ENCODE measurements around the gene STARD5. TPM values are rescaled to one million over a fixed set of nuclear protein-coding genes. Genes with fewer than 3 reads are reported as not detected.

Gene STARD5
- total RNA-seq, 4 donors from 2014 or later: 1.5 to 11.3 (median 8.5) TPM

DNA sequence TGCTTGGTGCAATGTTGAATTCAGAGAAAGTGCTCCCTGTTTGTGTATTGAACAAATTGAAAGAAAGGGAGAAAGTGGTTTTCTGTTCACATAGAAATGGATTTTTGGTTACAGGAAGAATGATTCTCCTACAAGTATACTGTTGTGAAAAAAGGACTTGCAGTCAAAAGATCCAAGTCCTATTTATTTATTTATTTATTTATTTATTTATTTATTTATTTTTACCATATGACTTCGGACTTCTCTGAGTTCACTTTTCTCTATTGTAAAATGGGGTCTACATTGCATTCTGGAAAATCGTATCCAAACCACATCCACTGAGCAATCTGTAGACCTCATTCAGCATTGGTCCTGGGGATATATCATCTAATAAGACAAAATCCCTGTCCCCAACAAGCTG lies 46.1 kb downstream of the STARD5 start:
- intact Hi-C loops (cut with DNase I): no loop called here
- no peaks in the 10 kb centered on the region for H3K27me3 ChIP-seq
- H3K27ac ChIP-seq: no peak overlapping the region
- H3K9me3 ChIP-seq: no peaks in the 10 kb centered on the region
- no peaks in the 10 kb centered on the region for H3K36me3 ChIP-seq
- no peak overlapping the region for H3K4me3 ChIP-seq (replicated peaks in 1 of 3)
- peaks cover 10 to 31% of the 10 kb centered on the region in 2 donors for H3K4me1 ChIP-seq
- DNase-seq: no peak
- TF ChIP-seq CTCF (IDR thresholded peaks at IDR 0.05): no peak
- 97 to 99% methylated on average over 2 of the region's 2 CpGs for WGBS, 2 donors

- WGBS, 2 donors: 97 to 98% methylated on average over 2 of the region's 2 CpGs
- no peak for TF ChIP-seq CTCF (IDR thresholded peaks at IDR 0.05)
- no peak for TF ChIP-seq POLR2A (IDR thresholded peaks at IDR 0.05)
- Histone ChIP-seq H3K9me3 (no peaks in the 10 kb centered on the region), H3K27ac (no peak overlapping the region), H3K27me3 (no peaks in the 10 kb centered on the region), H3K4me3 (replicated peaks in 1 of 3) (no peak overlapping the region), H3K4me1 (peaks cover 10 to 31% of the 10 kb centered on the region in 2 donors), H3K36me3 (no peaks in the 10 kb centered on the region)
- no peak for DNase-seq
- intact Hi-C loops (cut with DNase I): no loop called here
Measured at GRCh38 chr15:81276967-81277366, 47.0 kb downstream of the STARD5 start.

DNA sequence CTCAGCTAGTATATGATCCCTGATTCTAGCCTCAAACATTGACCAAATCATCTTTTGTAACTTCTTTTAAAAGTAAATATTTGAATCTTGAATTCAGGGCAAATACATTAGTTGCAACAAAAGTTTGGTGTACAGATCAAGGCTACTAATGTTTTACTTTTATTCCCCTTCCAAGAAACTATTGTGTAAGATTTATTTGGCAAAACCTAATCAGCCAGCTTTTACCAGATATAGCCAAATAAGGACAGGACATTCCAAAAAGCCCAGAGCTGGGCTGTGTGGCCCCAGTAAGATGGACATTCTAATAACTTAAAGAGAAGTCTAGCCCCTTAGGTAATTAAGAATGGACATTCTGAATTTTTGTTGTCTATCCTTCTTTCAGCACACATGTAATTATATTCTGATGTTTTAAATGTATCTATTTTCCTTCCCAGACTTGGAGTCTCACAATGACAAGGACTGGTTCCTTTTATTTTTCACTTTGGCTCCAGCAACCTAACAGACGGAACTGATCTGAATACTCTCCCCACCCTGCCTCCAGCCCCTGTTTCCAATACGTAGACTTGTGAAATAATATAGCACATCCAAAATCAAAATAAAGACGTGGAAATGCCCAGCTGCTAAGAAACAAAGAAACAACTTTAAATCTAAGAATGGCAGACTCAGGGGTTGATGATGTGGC lies 48.1 kb downstream of the STARD5 start:
- DNase-seq: no peak
- 80 to 89% methylated on average over 3 of the region's 3 CpGs for WGBS, 2 donors
- intact Hi-C loops (cut with DNase I): no loop called here
- H3K4me3 ChIP-seq (replicated peaks in 1 of 3): no peak overlapping the region
- H3K36me3 ChIP-seq: no peaks in the 10 kb centered on the region
- no peaks in the 10 kb centered on the region for H3K27me3 ChIP-seq
- no peak for TF ChIP-seq POLR2A (IDR thresholded peaks at IDR 0.05)
- no peak for TF ChIP-seq CTCF (IDR thresholded peaks at IDR 0.05)
- peaks cover 10 to 26% of the 10 kb centered on the region in 2 donors for H3K4me1 ChIP-seq
- H3K9me3 ChIP-seq: no peaks in the 10 kb centered on the region
- H3K27ac ChIP-seq: peak overlapping the region in 2 of 3 donors; percentile 15 to 41

DNA sequence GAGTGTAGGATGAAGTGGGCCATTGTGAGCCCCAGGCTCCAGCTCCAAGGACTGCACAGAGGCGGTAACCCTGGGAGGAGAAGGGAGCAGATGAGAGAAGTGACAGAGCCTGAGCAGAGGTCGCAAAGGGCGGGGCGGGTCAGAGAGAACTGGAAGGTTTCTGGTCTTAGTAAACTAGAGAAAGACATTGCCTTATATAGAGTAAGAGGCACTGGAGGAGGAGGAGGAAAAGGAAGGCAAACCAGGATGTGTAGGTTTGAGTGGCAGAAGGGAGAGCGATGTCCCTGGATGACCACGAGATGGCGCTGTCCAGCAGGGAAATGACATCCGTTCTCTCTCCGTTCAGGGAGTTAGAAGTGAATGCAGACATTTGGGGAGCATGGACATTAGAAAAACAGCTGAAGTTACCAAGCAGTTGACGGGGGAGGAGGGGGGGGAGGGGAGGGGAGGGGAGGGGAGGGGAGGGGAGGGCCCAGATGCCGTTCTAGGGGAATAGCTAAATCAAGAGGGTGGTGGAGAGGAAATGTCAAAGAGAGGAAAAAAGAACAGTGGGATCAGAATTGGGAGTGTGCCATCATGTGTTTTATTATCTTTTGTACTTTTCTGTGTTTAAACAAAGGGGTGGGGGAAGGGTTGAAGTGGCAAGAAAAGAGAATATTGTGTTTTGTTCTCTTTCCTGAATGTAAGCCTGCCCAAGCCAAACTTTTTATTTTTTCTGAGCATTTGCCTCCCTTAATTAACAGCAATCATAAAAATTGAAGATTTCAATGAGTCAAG lies 48.8 kb downstream of the STARD5 start:
- peak; percentile 63 to 83 for DNase-seq
- peak overlapping the region in 2 of 3 donors; percentile 15 to 41 for H3K27ac ChIP-seq
- H3K36me3 ChIP-seq: no peaks in the 10 kb centered on the region
- WGBS, 2 donors: 12% methylated on average over 11 of the region's 11 CpGs
- TF ChIP-seq CTCF (IDR thresholded peaks at IDR 0.05) (peak; percentile 56 to 89 (median 81)), POLR2A (IDR thresholded peaks at IDR 0.05) (no peak)
- peaks cover 8 to 19% of the 10 kb centered on the region in 2 donors for H3K4me1 ChIP-seq
- no peak overlapping the region for H3K4me3 ChIP-seq (replicated peaks in 1 of 3)
- intact Hi-C loops (cut with DNase I): no loop called here
- H3K9me3 ChIP-seq: no peaks in the 10 kb centered on the region
- H3K27me3 ChIP-seq: no peaks in the 10 kb centered on the region

DNA sequence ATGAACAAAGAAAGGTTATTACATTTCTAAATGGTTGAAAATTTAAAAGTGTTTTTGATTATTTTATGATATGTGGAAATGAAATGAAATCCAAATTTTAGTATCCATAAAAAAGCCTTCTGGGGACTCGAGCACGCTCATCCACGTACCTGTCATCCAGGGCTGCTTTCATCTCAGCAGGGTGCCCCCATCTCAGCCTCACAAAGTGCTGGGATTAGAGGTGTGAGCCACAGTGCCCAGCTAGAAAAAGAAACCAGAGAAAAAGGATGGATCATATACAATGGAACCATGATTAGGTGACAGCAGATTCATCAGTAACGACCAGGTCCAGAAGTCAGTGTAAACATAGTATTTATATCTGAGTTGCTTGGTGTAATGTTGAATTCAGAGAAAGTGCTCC lies 49.7 kb downstream of the STARD5 start:
- Histone ChIP-seq H3K27me3 (no peaks in the 10 kb centered on the region), H3K9me3 (no peaks in the 10 kb centered on the region), H3K4me1 (peaks cover under 1 to 10% of the 10 kb centered on the region in 2 donors), H3K4me3 (replicated peaks in 1 of 3) (no peak overlapping the region), H3K36me3 (no peaks in the 10 kb centered on the region), H3K27ac (no peak overlapping the region)
- 90 to 98% methylated on average over 4 of the region's 4 CpGs for WGBS, 2 donors
- no peak for DNase-seq
- TF ChIP-seq CTCF (IDR thresholded peaks at IDR 0.05) (no peak), POLR2A (IDR thresholded peaks at IDR 0.05) (no peak)
- intact Hi-C loops (cut with DNase I): no loop called here
